Lower lobe of right lung (tissue), 2 donors: Measurements from ENCODE around the gene RAB4B. TPM values are rescaled to one million over a fixed set of nuclear protein-coding genes. Genes with fewer than 3 reads are reported as not detected.
"Not testable (repeated sequence)": the region's sequence is repeated elsewhere in the genome, so short reads cannot be mapped to it uniquely, and the experiment has no call there.

Experiments used
- ATAC-seq, 2 donors: fragments of 200-7000 bp; cut with Tn5 transposase; one replicate each; pipeline ENCODE4 v1.9.1; 2020 to 2022; ENCODE audit warnings: mild to moderate bottlenecking in 2 of 2, moderate library complexity in 2 of 2
- DNase-seq: peaks from one replicate; pipeline ENCODE4 v3.0.0-alpha.2; 2020
- H3K27ac ChIP-seq: fragments of 200-600 bp; one replicate; pipeline ENCODE4 v1.8.0; 2022
- H3K27me3 ChIP-seq: fragments of 200-600 bp; one replicate; pipeline ENCODE4 v1.8.0; 2022; ENCODE audit warnings: low read depth
- H3K36me3 ChIP-seq: fragments of 200-600 bp; one replicate; pipeline ENCODE4 v1.8.0; 2022; ENCODE audit warnings: mild to moderate bottlenecking
- H3K4me1 ChIP-seq: fragments of 200-600 bp; one replicate; pipeline ENCODE4 v1.8.0; 2022
- H3K4me3 ChIP-seq: fragments of 200-600 bp; one replicate; pipeline ENCODE4 v1.8.0; 2022; ENCODE audit warnings: mild to moderate bottlenecking
- H3K9me3 ChIP-seq: fragments of 200-600 bp; one replicate; pipeline ENCODE4 v1.8.0; 2022
- CTCF ChIP-seq: fragments of 200-600 bp; IDR thresholded peaks from one replicate; pipeline ENCODE4 v1.8.0; 2022; ENCODE audit warnings: antibody characterized with exemption, mild to moderate bottlenecking
- intact Hi-C: fragments of 100-400 bp; cut with DNase I; formaldehyde crosslinking; loops from one replicate; pipeline ENCODE4 v1.11.0; 2022
- total RNA-seq: library from RNA; stranded (reverse); fragmentation: NEBNext Ultra II Directional; extraction: Animal tissue kit (Norgen Biotek cat#: 25700); gene quantifications from one replicate; pipeline ENCODE4 v1.2.1, GENCODE V29; 2021
- donor health status: DM: no; HTN: yes; CAD: no; lungs with severe emphysema.

Gene RAB4B
- total RNA-seq, 1 donor from 2014 or later, result 48.5 TPM

- intact Hi-C loops, result no loop called here
- H3K9me3 ChIP-seq, result no peaks in the 10 kb centered on the region
- H3K27me3 ChIP-seq, result no peaks in the 10 kb centered on the region
- no peak overlapping the region for H3K4me3 ChIP-seq
- no peak overlapping the region for H3K27ac ChIP-seq
- ATAC-seq, result peak in 1 of 2 donors; percentile 48
- TF ChIP-seq CTCF, result no peak
- H3K4me1 ChIP-seq, result no peaks in the 10 kb centered on the region
- peaks cover 93% of the 10 kb centered on the region for H3K36me3 ChIP-seq
- DNase-seq, result no peak
Measured at GRCh38 chr19:40762754-40763470, 15.1 kb upstream of the RAB4B start.

- Histone ChIP-seq H3K27ac (no peak overlapping the region), H3K9me3 (no peaks in the 10 kb centered on the region), H3K4me3 (no peak overlapping the region), H3K4me1 (no peaks in the 10 kb centered on the region), H3K36me3 (peaks cover 87% of the 10 kb centered on the region), H3K27me3 (no peaks in the 10 kb centered on the region)
- ATAC-seq (no peak), DNase-seq (no peak)
- intact Hi-C loops, result no loop called here
- no peak for TF ChIP-seq CTCF
Measured at GRCh38 chr19:40763526-40763925, 14.5 kb upstream of the RAB4B start.

- no peak for DNase-seq
- no peak for ATAC-seq
- no peaks in the 10 kb centered on the region for H3K9me3 ChIP-seq
- no peak overlapping the region for H3K27ac ChIP-seq
- intact Hi-C loops, result no loop called here
- H3K36me3 ChIP-seq, result peaks cover 82% of the 10 kb centered on the region
- H3K27me3 ChIP-seq, result no peaks in the 10 kb centered on the region
- no peak overlapping the region for H3K4me3 ChIP-seq
- TF ChIP-seq CTCF, result no peak
- no peaks in the 10 kb centered on the region for H3K4me1 ChIP-seq
Measured at GRCh38 chr19:40763963-40764362, 14.1 kb upstream of the RAB4B start.

- H3K27ac ChIP-seq, H3K9me3 ChIP-seq, H3K4me3 ChIP-seq, ATAC-seq, H3K4me1 ChIP-seq, DNase-seq, H3K27me3 ChIP-seq, intact Hi-C loops: not testable (repeated sequence)
- H3K36me3 ChIP-seq, result peaks cover 58% of the 10 kb centered on the region
Measured at GRCh38 chr19:40766385-40766784, 11.7 kb upstream of the RAB4B start.

- no peaks in the 10 kb centered on the region for H3K9me3 ChIP-seq
- no peak overlapping the region for H3K27ac ChIP-seq
- no peak overlapping the region for H3K4me3 ChIP-seq
- peaks cover 37% of the 10 kb centered on the region for H3K36me3 ChIP-seq
- TF ChIP-seq CTCF, result no peak
- intact Hi-C loops, result no loop called here
- DNase-seq (no peak), ATAC-seq (peak; percentile 83 to 93)
- H3K4me1 ChIP-seq, result no peaks in the 10 kb centered on the region
- no peaks in the 10 kb centered on the region for H3K27me3 ChIP-seq
Measured at GRCh38 chr19:40768869-40769268, 9.2 kb upstream of the RAB4B start.

GRCh38 chr19:40771101-40771862 is 6.8 kb upstream of the RAB4B start:
- H3K36me3 ChIP-seq, result peaks cover 13% of the 10 kb centered on the region
- H3K27me3 ChIP-seq, DNase-seq, H3K4me3 ChIP-seq, H3K27ac ChIP-seq, intact Hi-C loops, ATAC-seq, H3K9me3 ChIP-seq, H3K4me1 ChIP-seq: not testable (repeated sequence)
